Vagina (tissue), 2 donors: ENCODE data around the gene KLHL29.

Experiments used
- CTCF ChIP-seq, 3 experiments: fragments of 450-650 bp in 2 of 3; fragments of 200-600 bp in 1 of 3; sonication (generic) in 1 of 3; IDR thresholded peaks; one replicate each; pipeline ENCODE4 v1.5.1; 2017 to 2019; ENCODE audit warnings: antibody characterized with exemption in 3 of 3, mild to moderate bottlenecking in 2 of 3, moderate library complexity in 2 of 3
- POLR2A ChIP-seq, 2 donors: fragments of 450-650 bp; IDR thresholded peaks; one replicate each; pipeline ENCODE4 v1.6.1; 2017; ENCODE audit warnings: antibody characterized with exemption in 2 of 2, mild to moderate bottlenecking in 2 of 2, moderate library complexity in 2 of 2
- POLR2AphosphoS5 ChIP-seq, 2 donors: sonication (generic); formaldehyde crosslinking; IDR thresholded peaks; one replicate each; pipeline ENCODE4 v1.9.0; 2017; ENCODE audit warnings: antibody characterized with exemption in 2 of 2, mild to moderate bottlenecking in 2 of 2, low read depth in 1 of 2; ENCODE audit not compliant: insufficient read depth in 1 of 2

GRCh38 chr2:23720705-23721453 is 335.9 kb downstream of the KLHL29 start:
- no peak for TF ChIP-seq CTCF (IDR thresholded peaks at IDR 0.05)
- TF ChIP-seq POLR2A (IDR thresholded peaks at IDR 0.05): no peak
- no peak for TF ChIP-seq POLR2AphosphoS5 (IDR thresholded peaks at IDR 0.05; ENCODE audit: insufficient read depth in 1 of 2, low read depth in 1 of 2)
